Non-pigmented ciliary epithelial cell (primary cell): ENCODE measurements around the gene ACBD6.

Source experiments
- DNase-seq: peaks from one replicate; pipeline ENCODE4 v3.0.0-alpha.2; 2010; ENCODE audit warnings: low read depth

Gene ACBD6

GRCh38 chr1:180269645-180270529, 232.5 kb downstream of the ACBD6 start:
- no peak for DNase-seq

GRCh38 chr1:180268556-180269075, 233.8 kb downstream of the ACBD6 start:
- DNase-seq: no peak

- no peak for DNase-seq
Measured at GRCh38 chr1:180267761-180268555, 234.4 kb downstream of the ACBD6 start.

GRCh38 chr1:180267211-180267561, 235.2 kb downstream of the ACBD6 start:
- no peak for DNase-seq

- DNase-seq: no peak
Measured at GRCh38 chr1:180266275-180267210, 235.8 kb downstream of the ACBD6 start.

GRCh38 chr1:180265871-180266270, 236.5 kb downstream of the ACBD6 start:
- no peak for DNase-seq

- DNase-seq: no peak
Measured at GRCh38 chr1:180265201-180265600, 237.2 kb downstream of the ACBD6 start.

GRCh38 chr1:180264595-180264994, 237.8 kb downstream of the ACBD6 start:
- no peak for DNase-seq

- no peak for DNase-seq
Measured at GRCh38 chr1:180262628-180263488, 239.5 kb downstream of the ACBD6 start.

- no peak for DNase-seq
Measured at GRCh38 chr1:180261524-180262155, 240.7 kb downstream of the ACBD6 start.

GRCh38 chr1:180261030-180261429, 241.3 kb downstream of the ACBD6 start:
- no peak for DNase-seq

GRCh38 chr1:180260541-180260940, 241.8 kb downstream of the ACBD6 start:
- DNase-seq: no peak

GRCh38 chr1:180259431-180260338, 242.7 kb downstream of the ACBD6 start:
- no peak for DNase-seq

- no peak for DNase-seq
Measured at GRCh38 chr1:180258935-180259334, 243.4 kb downstream of the ACBD6 start.

GRCh38 chr1:180258290-180258689, 244.1 kb downstream of the ACBD6 start:
- no peak for DNase-seq

- DNase-seq: no peak
Measured at GRCh38 chr1:180257486-180257885, 244.9 kb downstream of the ACBD6 start.

- no peak for DNase-seq
Measured at GRCh38 chr1:180257028-180257386, 245.4 kb downstream of the ACBD6 start.

- no peak for DNase-seq
Measured at GRCh38 chr1:180256341-180257027, 245.9 kb downstream of the ACBD6 start.
